GM12801 (cell line): ENCODE results near the gene AKT3.

Source experiments
- TF ChIP-seq, protein P1 (sequence below): IDR thresholded peaks from one replicate; pipeline ENCODE4 v1.5.1; 2011; ENCODE audit warnings: control low read depth; ENCODE audit not compliant: insufficient read length; ENCODE audit errors: extremely low read depth

The AKT3 gene

DNA sequence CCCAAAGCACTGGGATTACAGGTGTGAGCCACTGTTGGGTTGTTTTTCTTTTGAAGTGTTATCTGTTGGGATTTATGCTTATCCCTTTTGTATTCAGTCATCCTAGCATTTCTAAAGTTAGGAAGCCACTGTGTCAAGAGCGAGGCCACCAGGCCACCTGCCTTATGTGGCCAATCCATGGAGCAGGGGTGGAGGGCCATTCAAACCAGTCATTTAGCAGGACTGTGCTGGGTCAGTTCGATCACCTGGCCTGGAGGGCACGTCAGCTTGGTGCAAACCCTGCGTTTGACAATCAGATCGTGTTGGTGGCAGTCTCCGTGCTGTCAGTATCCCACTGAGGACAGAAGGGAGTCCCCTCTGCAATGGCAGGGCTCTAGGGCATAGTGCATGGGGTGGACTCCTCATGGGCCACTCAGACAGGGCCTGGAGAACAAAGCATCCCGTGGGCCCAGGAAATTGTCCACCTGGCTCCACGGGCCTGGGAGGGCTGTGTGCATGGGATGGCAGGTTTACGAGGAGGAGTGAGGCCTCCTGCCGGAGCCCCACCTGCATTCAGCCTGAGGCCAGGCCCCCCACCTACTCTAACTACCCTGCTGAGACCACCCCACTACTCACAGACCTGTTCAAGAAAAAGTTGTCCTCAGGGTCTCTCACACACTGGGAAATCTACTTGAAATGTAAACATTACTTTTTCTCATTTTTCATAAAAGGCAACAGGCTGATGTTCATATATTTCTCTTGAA, 351.9 kb downstream of the AKT3 start:
- TF ChIP-seq, protein P1, sequence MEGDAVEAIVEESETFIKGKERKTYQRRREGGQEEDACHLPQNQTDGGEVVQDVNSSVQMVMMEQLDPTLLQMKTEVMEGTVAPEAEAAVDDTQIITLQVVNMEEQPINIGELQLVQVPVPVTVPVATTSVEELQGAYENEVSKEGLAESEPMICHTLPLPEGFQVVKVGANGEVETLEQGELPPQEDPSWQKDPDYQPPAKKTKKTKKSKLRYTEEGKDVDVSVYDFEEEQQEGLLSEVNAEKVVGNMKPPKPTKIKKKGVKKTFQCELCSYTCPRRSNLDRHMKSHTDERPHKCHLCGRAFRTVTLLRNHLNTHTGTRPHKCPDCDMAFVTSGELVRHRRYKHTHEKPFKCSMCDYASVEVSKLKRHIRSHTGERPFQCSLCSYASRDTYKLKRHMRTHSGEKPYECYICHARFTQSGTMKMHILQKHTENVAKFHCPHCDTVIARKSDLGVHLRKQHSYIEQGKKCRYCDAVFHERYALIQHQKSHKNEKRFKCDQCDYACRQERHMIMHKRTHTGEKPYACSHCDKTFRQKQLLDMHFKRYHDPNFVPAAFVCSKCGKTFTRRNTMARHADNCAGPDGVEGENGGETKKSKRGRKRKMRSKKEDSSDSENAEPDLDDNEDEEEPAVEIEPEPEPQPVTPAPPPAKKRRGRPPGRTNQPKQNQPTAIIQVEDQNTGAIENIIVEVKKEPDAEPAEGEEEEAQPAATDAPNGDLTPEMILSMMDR = no peak

- TF ChIP-seq, protein P1 = no peak
Measured at GRCh38 chr1:243496806-243497205, 353.2 kb downstream of the AKT3 start.

- TF ChIP-seq, protein P1 = no peak
Measured at GRCh38 chr1:243496187-243496646, 353.8 kb downstream of the AKT3 start.

DNA sequence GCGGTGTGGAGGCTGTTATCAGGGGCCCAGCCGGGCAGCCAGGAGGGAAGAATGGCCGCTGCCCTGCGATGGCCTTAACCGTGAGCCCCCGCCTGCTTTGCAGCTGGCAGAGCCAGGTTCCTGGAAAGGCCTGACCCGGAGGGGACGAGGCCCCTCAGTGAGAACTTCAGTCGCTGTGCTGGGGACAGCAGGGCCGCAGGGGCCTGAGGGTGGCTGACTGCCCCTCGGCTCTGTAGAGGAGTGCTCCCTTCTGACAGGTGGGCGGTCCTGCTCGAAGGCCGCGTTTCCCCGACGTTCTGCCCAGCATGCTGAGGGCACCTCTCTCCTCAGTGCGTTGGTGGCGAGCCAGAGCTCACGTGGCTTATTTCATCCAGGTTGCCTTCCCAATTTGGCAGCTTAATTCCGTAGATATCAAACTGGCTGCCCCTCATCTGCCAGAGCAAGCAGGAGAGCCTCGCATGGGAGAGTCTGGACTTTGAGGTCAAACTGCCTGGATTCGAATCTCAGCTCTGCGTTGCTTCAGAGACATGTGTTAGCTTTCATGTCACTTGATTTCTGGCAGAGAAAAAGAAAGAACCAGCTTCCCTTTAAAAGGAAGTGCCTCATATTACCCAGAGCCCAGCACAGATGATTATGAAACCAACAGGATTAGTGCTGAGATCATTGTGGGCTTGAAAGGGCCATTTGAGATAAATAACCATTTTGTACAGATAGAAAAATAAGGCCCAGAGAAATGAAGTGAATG, 354.4 kb downstream of the AKT3 start:
- TF ChIP-seq, protein P1 = no peak

GRCh38 chr1:243494741-243495431, 355.2 kb downstream of the AKT3 start:
- TF ChIP-seq, protein P1 = no peak

DNA sequence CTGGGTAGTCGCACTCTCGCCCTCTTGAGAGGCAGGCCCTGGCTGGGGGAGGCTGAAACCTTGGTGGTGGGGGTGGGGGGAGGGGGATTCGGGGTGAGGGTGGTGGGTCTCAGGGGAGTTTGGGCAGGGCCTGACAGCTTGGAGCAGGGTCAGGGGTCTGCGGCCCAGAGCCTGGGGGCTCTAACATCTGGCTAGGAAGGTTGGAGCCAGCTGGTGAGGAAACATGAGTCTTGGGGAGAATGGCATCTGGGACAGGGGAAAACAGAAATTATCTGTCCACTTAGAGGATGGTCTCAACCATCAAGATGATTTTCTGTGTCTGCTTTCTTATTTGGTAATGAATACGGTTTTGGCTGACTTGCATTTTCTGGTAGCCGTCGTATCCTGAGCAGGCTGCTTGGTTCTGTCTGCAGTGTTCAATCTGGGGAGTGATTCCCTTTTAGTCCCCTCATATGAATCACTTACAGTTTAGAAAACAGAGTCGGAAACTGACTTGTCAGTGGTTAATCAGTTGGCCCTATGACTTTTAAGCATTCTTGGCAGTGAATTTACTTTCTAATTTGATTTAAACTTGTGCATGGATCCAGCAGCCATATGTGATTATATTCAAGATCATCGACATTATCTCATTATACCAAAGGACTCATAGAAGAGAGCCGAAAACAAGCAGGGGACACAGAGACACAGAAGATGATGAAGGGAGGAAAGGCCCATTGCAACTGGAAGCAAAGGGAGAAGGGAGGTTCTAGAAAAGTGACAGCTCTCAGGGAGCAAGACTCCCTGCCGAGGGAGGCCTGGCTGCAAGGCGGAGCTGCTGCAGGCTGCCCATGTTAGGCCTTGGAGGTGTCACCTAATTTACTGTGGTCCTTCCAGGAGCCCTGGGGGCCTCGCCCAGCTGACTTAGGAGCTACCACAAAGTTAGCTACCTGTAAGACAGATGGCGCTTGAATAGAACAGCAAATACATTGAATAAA, 356.6 kb downstream of the AKT3 start:
- TF ChIP-seq, protein P1 = no peak
